K562 (cell line): Measurements from ENCODE around the gene FANCC. TPM values are rescaled to one million over a fixed set of nuclear protein-coding genes. Genes with fewer than 3 reads are reported as not detected.

Experiments used
- C11orf30 ChIP-seq: fragments of 450-650 bp; IDR thresholded peaks from 2 replicates; pipeline ENCODE4 v1.6.1; 2016; ENCODE audit warnings: low read depth, mild to moderate bottlenecking
- CBFB ChIP-seq: sonication (generic); formaldehyde crosslinking; IDR thresholded peaks from 2 replicates; pipeline ENCODE4 v1.4.0; 2020; ENCODE audit warnings: mild to moderate bottlenecking, missing genetic modification reagents
- GABPA ChIP-seq: fragments of 200-800 bp; sonication (Bioruptor generic); conservative IDR thresholded peaks from 2 replicates; pipeline ENCODE4 v1.6.1; 2016; ENCODE audit warnings: low read depth, missing genetic modification characterization, missing compliant biosample characterization
- HEY1 ChIP-seq: fragments of 250-450 bp; sonication (Bioruptor Pico); IDR thresholded peaks from 2 replicates; pipeline ENCODE4 v1.5.0; 2020; ENCODE audit warnings: mild to moderate bottlenecking, moderate library complexity, borderline replicate concordance
- HOXB6 ChIP-seq: fragments of 250-450 bp; sonication (Bioruptor Pico); IDR thresholded peaks from 2 replicates; pipeline ENCODE4 v1.5.1; 2022; ENCODE audit warnings: mild to moderate bottlenecking, borderline replicate concordance
- HSF4 ChIP-seq: fragments of 250-450 bp; sonication (Bioruptor Pico); IDR thresholded peaks from 2 replicates; pipeline ENCODE4 v2.1.2; 2022; ENCODE audit warnings: mild to moderate bottlenecking, moderate library complexity, borderline replicate concordance
- LARP7 ChIP-seq: fragments of 450-650 bp; IDR thresholded peaks from 2 replicates; pipeline ENCODE4 v1.6.1; 2016
- MAFF ChIP-seq: IDR thresholded peaks from 2 replicates; pipeline ENCODE4 v1.6.1; 2012; ENCODE audit warnings: low read length, improper control_type of control experiment
- MCM5 ChIP-seq: fragments of 450-650 bp; IDR thresholded peaks from 2 replicates; pipeline ENCODE4 v1.6.1; 2016; ENCODE audit warnings: low read depth
- NFYB ChIP-seq: IDR thresholded peaks from 2 replicates; pipeline ENCODE4 v1.6.1; 2011; ENCODE audit warnings: mild to moderate bottlenecking, moderate library complexity; ENCODE audit not compliant: insufficient read length; ENCODE audit errors: extremely low read depth
- POLR2B ChIP-seq: fragments of 450-650 bp; IDR thresholded peaks from 2 replicates; pipeline ENCODE4 v1.6.1; 2018; ENCODE audit warnings: low read depth; ENCODE audit not compliant: partially characterized antibody
- RUNX1 ChIP-seq: sonication (generic); IDR thresholded peaks from 2 replicates; pipeline ENCODE4 v1.6.1; 2016; ENCODE audit warnings: antibody characterized with exemption, low read depth
- SNAPC5 ChIP-seq: fragments of 250-450 bp; sonication (Bioruptor Pico); IDR thresholded peaks from 2 replicates; pipeline ENCODE4 v1.8.0; 2021; ENCODE audit warnings: moderate library complexity, mild to moderate bottlenecking, inconsistent platforms
- XRCC3 ChIP-seq: fragments of 450-650 bp; IDR thresholded peaks from 2 replicates; pipeline ENCODE4 v1.6.1; 2017; ENCODE audit warnings: mild to moderate bottlenecking, moderate library complexity
- YY1 ChIP-seq, 3 experiments: IDR thresholded peaks; 2 replicates each; pipeline ENCODE4 v1.6.1; 2011; ENCODE audit warnings: low read length in 2 of 3, mild to moderate bottlenecking in 2 of 3, moderate library complexity in 2 of 3, borderline replicate concordance in 1 of 3, control low read depth in 1 of 3, low read depth in 1 of 3; ENCODE audit not compliant: insufficient read depth in 3 of 3, insufficient replicate concordance in 2 of 3, control insufficient read depth in 1 of 3, insufficient read length in 1 of 3; ENCODE audit errors: extremely low read depth in 1 of 3
- ZKSCAN8 ChIP-seq: fragments of 200-800 bp; sonication (Bioruptor generic); IDR thresholded peaks from 2 replicates; pipeline ENCODE4 v1.6.1; 2016; ENCODE audit warnings: missing genetic modification characterization, missing compliant biosample characterization
- ZNF175 ChIP-seq: fragments of 200-800 bp; sonication (Bioruptor generic); IDR thresholded peaks from 2 replicates; pipeline ENCODE4 v1.6.1; 2016; ENCODE audit warnings: low read depth, mild to moderate bottlenecking, missing genetic modification characterization, missing compliant biosample characterization
- ZNF224 ChIP-seq: sonication (generic); formaldehyde crosslinking; IDR thresholded peaks from 2 replicates; pipeline ENCODE4 v1.8.0; 2022; ENCODE audit warnings: mild to moderate bottlenecking, missing genetic modification reagents
- ZNF316 ChIP-seq: fragments of 450-650 bp; IDR thresholded peaks from 2 replicates; pipeline ENCODE4 v1.6.1; 2016
- ZNF584 ChIP-seq: fragments of 200-800 bp; sonication (Bioruptor generic); IDR thresholded peaks from 2 replicates; pipeline ENCODE4 v1.6.1; 2016; ENCODE audit warnings: low read depth, mild to moderate bottlenecking, missing genetic modification characterization, missing compliant biosample characterization
- ZNF696 ChIP-seq: fragments of 250-450 bp; sonication (Bioruptor Pico); conservative IDR thresholded peaks from 2 replicates; pipeline ENCODE4 v1.4.0; 2020; ENCODE audit warnings: mild to moderate bottlenecking, moderate library complexity
- ZNF699 ChIP-seq: fragments of 250-450 bp; sonication (Bioruptor Pico); IDR thresholded peaks from 2 replicates; pipeline ENCODE4 v1.8.0; 2021; ENCODE audit warnings: mild to moderate bottlenecking, moderate library complexity; ENCODE audit not compliant: insufficient replicate concordance
- polyA plus RNA-seq, 8 experiments: library from polyadenylated mRNA; depleted of rRNA in 4 of 8; stranded (reverse) in 5 of 8; unstranded in 3 of 8; fragments of >200 nt; fragmentation: Nextera tagmentation in 2 of 8; fragmentation: Illumina TruSeq in 1 of 8; extraction: Ambion mirVana in 2 of 8; extraction: Trizol in 1 of 8; gene quantifications; 2 replicates each; pipeline versions ENCODE4 v1.2.1 to v1.2.3, GENCODE V29; 2011 to 2014; ENCODE audit warnings: inconsistent platforms in 1 of 8, missing spikeins in 1 of 8
- total RNA-seq, 7 experiments: library from RNA; depleted of rRNA in 6 of 7; stranded (reverse); fragments of >200 nt in 6 of 7; fragmentation: Illumina TruSeq in 2 of 7; extraction: Trizol in 2 of 7; gene quantifications; 2 replicates each; pipeline versions ENCODE4 v1.2.1 to v1.2.3, GENCODE V29; 2011 to 2021; ENCODE audit warnings: low replicate concordance in 1 of 7
- TF ChIP-seq, protein P1 (sequence below): sonication (generic); formaldehyde crosslinking; IDR thresholded peaks from 2 replicates; pipeline ENCODE4 v1.8.1; 2023; ENCODE audit warnings: mild to moderate bottlenecking, missing genetic modification reagents
- TF ChIP-seq, protein P2 (sequence below), 2 experiments: IDR thresholded peaks in 1 of 2; conservative IDR thresholded peaks in 1 of 2; 2 replicates each; pipeline ENCODE4 v1.6.1; 2016; ENCODE audit warnings: low read depth in 2 of 2, mild to moderate bottlenecking in 1 of 2, missing compliant biosample characterization in 1 of 2, missing genetic modification characterization in 1 of 2, moderate library complexity in 1 of 2

The FANCC gene
- total and polyA plus RNA-seq, 9 of the 15 experiments (the other 6 are each of a cell fraction or from before 2014, with no cell fraction given) = 4.6 to 18.4 (median 14.2) TPM

GRCh38 chr9:95213117-95213516, 104.4 kb downstream of the FANCC start (continued):
- TF ChIP-seq HEY1 (CRISPR knock-in tag) (no peak), ZKSCAN8 (CRISPR knock-in tag) (no peak), HOXB6 (CRISPR knock-in tag) (no peak), ZNF316 (peak; percentile 81), GABPA (tag) (no peak), ZNF175 (CRISPR knock-in tag) (no peak), ZNF699 (CRISPR knock-in tag) (no peak), NFYB (no peak), SNAPC5 (CRISPR knock-in tag) (no peak), RUNX1 (no peak), MAFF (no peak), YY1 (IDR thresholded peaks at IDR 0.05; ENCODE audit: borderline replicate concordance in 1 of 3, control insufficient read depth in 1 of 3, extremely low read depth in 1 of 3, insufficient read depth in 3 of 3, insufficient read length in 1 of 3, insufficient replicate concordance in 2 of 3, low read depth in 1 of 3, low read length in 2 of 3) (no peak), ZNF584 (CRISPR knock-in tag) (no peak), POLR2B (no peak), C11orf30 (peak; percentile 53), CBFB (CRISPR knock-in tag) (no peak), HSF4 (CRISPR knock-in tag) (no peak), LARP7 (no peak), ZNF696 (CRISPR knock-in tag) (no peak), ZNF224 (no peak), XRCC3 (no peak), MCM5 (no peak)
- TF ChIP-seq, protein P1, sequence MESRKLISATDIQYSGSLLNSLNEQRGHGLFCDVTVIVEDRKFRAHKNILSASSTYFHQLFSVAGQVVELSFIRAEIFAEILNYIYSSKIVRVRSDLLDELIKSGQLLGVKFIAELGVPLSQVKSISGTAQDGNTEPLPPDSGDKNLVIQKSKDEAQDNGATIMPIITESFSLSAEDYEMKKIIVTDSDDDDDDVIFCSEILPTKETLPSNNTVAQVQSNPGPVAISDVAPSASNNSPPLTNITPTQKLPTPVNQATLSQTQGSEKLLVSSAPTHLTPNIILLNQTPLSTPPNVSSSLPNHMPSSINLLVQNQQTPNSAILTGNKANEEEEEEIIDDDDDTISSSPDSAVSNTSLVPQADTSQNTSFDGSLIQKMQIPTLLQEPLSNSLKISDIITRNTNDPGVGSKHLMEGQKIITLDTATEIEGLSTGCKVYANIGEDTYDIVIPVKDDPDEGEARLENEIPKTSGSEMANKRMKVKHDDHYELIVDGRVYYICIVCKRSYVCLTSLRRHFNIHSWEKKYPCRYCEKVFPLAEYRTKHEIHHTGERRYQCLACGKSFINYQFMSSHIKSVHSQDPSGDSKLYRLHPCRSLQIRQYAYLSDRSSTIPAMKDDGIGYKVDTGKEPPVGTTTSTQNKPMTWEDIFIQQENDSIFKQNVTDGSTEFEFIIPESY = no peak
- TF ChIP-seq, protein P2, sequence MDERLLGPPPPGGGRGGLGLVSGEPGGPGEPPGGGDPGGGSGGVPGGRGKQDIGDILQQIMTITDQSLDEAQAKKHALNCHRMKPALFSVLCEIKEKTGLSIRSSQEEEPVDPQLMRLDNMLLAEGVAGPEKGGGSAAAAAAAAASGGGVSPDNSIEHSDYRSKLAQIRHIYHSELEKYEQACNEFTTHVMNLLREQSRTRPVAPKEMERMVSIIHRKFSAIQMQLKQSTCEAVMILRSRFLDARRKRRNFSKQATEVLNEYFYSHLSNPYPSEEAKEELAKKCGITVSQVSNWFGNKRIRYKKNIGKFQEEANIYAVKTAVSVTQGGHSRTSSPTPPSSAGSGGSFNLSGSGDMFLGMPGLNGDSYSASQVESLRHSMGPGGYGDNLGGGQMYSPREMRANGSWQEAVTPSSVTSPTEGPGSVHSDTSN (CRISPR knock-in tag; IDR thresholded peaks at IDR 0.05; ENCODE audit: low read depth) = no peak
- TF ChIP-seq, protein P2 (tag; conservative IDR thresholded peaks at IDR 0.05; ENCODE audit: low read depth) = peak; percentile 60; the same call in 1 of the 2 replicates
